Measurements from ENCODE around the gene INPP4A.

The INPP4A gene

GRCh38 chr2:98461498-98462049 is 16.9 kb downstream of the INPP4A start:
- no peak for DNase-seq

- DNase-seq, result no peak
Observed at GRCh38 chr2:98463081-98463481, 18.4 kb downstream of the INPP4A start.

GRCh38 chr2:98463551-98463971 is 18.9 kb downstream of the INPP4A start:
- DNase-seq, result no peak

- DNase-seq, result no peak
Observed at GRCh38 chr2:98463988-98464771, 19.5 kb downstream of the INPP4A start.

GRCh38 chr2:98464772-98465310 is 20.2 kb downstream of the INPP4A start:
- no peak for DNase-seq

- DNase-seq, result peak in 2 of 4 experiments; percentile 60 to 61
Observed at GRCh38 chr2:98465456-98466226, 21.0 kb downstream of the INPP4A start.

GRCh38 chr2:98467082-98467536 is 22.5 kb downstream of the INPP4A start:
- no peak for DNase-seq

- DNase-seq, result no peak
Observed at GRCh38 chr2:98467652-98468051, 23.0 kb downstream of the INPP4A start.

GRCh38 chr2:98468621-98469236 is 24.1 kb downstream of the INPP4A start:
- DNase-seq, result no peak

- no peak for DNase-seq
Observed at GRCh38 chr2:98469862-98470544, 25.3 kb downstream of the INPP4A start.

GRCh38 chr2:98470851-98471255 is 26.2 kb downstream of the INPP4A start:
- DNase-seq, result no peak

- no peak for DNase-seq
Observed at GRCh38 chr2:98471402-98472131, 26.9 kb downstream of the INPP4A start.

GRCh38 chr2:98472132-98472650 is 27.5 kb downstream of the INPP4A start:
- no peak for DNase-seq

GRCh38 chr2:98472961-98473746 is 28.5 kb downstream of the INPP4A start:
- DNase-seq, result no peak

GRCh38 chr2:98473995-98474780 is 29.5 kb downstream of the INPP4A start:
- DNase-seq, result no peak

GRCh38 chr2:98474979-98475632 is 30.4 kb downstream of the INPP4A start:
- DNase-seq, result no peak

- no peak for DNase-seq
Observed at GRCh38 chr2:98476192-98476868, 31.7 kb downstream of the INPP4A start.

- DNase-seq, result no peak
Observed at GRCh38 chr2:98477036-98477435, 32.4 kb downstream of the INPP4A start.

- DNase-seq, result no peak
Observed at GRCh38 chr2:98477506-98477905, 32.8 kb downstream of the INPP4A start.

All from activated CD4-positive, CD25-positive, alpha-beta regulatory T cell (primary cell).